Heart right ventricle (tissue), 16 donors: ENCODE results near the gene MAP4K4. TPM values are rescaled to one million over a fixed set of nuclear protein-coding genes. Genes with fewer than 3 reads are reported as not detected.

Experiments
- ATAC-seq, 8 donors: fragments of 200-7000 bp; cut with Tn5 transposase; one replicate each; pipeline ENCODE4 v1.9.1; 2020; ENCODE audit warnings: mild to moderate bottlenecking in 8 of 8, moderate library complexity in 8 of 8, moderate number of reproducible peaks in 1 of 8
- DNase-seq, 2 donors: peaks; one replicate each; pipeline ENCODE4 v3.0.0-alpha.2; 2020
- H3K27ac ChIP-seq, 10 donors: fragments of 200-600 bp; sonication (generic) in 2 of 10; one replicate each; pipeline versions ENCODE4 v1.5.0 to v1.8.0; 2020 to 2022; ENCODE audit warnings: mild to moderate bottlenecking in 3 of 10
- H3K27me3 ChIP-seq, 7 donors: fragments of 200-600 bp; one replicate each; pipeline ENCODE4 v1.8.0; 2021 to 2022; ENCODE audit warnings: mild to moderate bottlenecking in 2 of 7
- H3K36me3 ChIP-seq, 9 donors: fragments of 200-600 bp; sonication (generic) in 1 of 9; one replicate each; pipeline versions ENCODE4 v1.5.0 to v1.8.0; 2020 to 2022; ENCODE audit warnings: mild to moderate bottlenecking in 2 of 9
- H3K4me1 ChIP-seq, 9 donors: fragments of 200-600 bp; sonication (generic) in 1 of 9; one replicate each; pipeline versions ENCODE4 v1.5.0 to v1.8.0; 2020 to 2022; ENCODE audit warnings: mild to moderate bottlenecking in 4 of 9
- H3K4me3 ChIP-seq, 10 donors: fragments of 200-600 bp; sonication (generic) in 2 of 10; one replicate each; pipeline versions ENCODE4 v1.5.0 to v1.8.0; 2020 to 2022; ENCODE audit warnings: mild to moderate bottlenecking in 7 of 10, moderate library complexity in 2 of 10
- H3K9me3 ChIP-seq, 11 donors: fragments of 200-600 bp in 10 of 11; sonication (generic) in 2 of 11; one replicate each; pipeline versions ENCODE4 v1.5.0 to v1.8.0; 2013 to 2022; ENCODE audit warnings: mild to moderate bottlenecking in 2 of 11, control low read depth in 1 of 11, moderate library complexity in 1 of 11
- CTCF ChIP-seq, 9 donors: fragments of 200-600 bp; sonication (generic) in 2 of 9; IDR thresholded peaks; one replicate each; pipeline versions ENCODE4 v1.5.0 to v1.8.0; 2021 to 2022; ENCODE audit warnings: antibody characterized with exemption in 9 of 9, mild to moderate bottlenecking in 5 of 9, moderate library complexity in 1 of 9
- WGBS, 2 donors: extraction: QIAGEN DNeasy Blood & Tissue Kit; methylation state at CpG; one replicate each; pipeline ENCODE4 v1.1.7; 2013; ENCODE audit warnings: inconsistent platforms in 1 of 2; 5-methylcytosine and 5-hydroxymethylcytosine counted together
- intact Hi-C, 10 donors: fragments of 100-400 bp; cut with DNase I; formaldehyde crosslinking; loops; one replicate each; pipeline versions ENCODE4 v1.11.1 to v1.14.2; 2022
- polyA plus RNA-seq, 2 donors: library from polyadenylated mRNA; stranded (reverse); fragments of 200-250 nt; gene quantifications; one replicate each; pipeline ENCODE4 v1.2.3, GENCODE V29; 2013
- total RNA-seq, 10 donors: library from RNA; stranded (reverse); fragmentation: NEBNext Ultra II Directional in 3 of 10; extraction: Animal tissue kit (Norgen Biotek cat#: 25700) in 3 of 10; gene quantifications; one replicate each; pipeline versions ENCODE4 v1.2.1 to v1.2.4, GENCODE V29; 2021 to 2023
- donor health status: Arrhythmogenic right ventricular cardiomyopathy.
- donor health status: ischemic (EF 13 %, LVEDD 7.1; RV severe dilation, severe dysfunction).
- donor health status: healthy with polysubstance abuse.
- donor health status: DM: no; HTN: yes; CAD: no.
- donor health status: DM: no; HTN: no; CAD: no.
- donor health status: ischemic (EF 25% LVEDD 6.9; RV normal size, moderate dysfunction).
- donor health status: ischemic (EF 25% LVEDD 5.7; RV mildly dilated, moderate dysfunction).
- donor health status: healthy.
- donor health status: DM: yes; HTN: yes; CAD: no.
- donor health status: Ischemic cardiomyopathy.
- donor health status: ischemic (EF 35%, LVEDD 5.7; RV mildly dilated, moderate dysfunction).
- donor health status: nonischemic (EF 11% LVEDD 7.7; RV severe dilation, severe dysfunction).
- donor health status: DM: yes; HTN: yes; CAD: no.
- donor health status: PGD.
- donor health status: ischemic (EF 29% LVEDD 5.4; RV normal size, mild dysfunction).
- donor health status: nonischemic (EF 23%, LVEDD 6.1; RV moderate dilation, normal function).

The MAP4K4 gene
- total and polyA plus RNA-seq, 12 donors = 44.3 to 116 (median 86.1) TPM

- Histone ChIP-seq H3K4me3 (no peak overlapping the region), H3K27me3 (no peaks in the 10 kb centered on the region), H3K36me3 (peaks cover 0 to 92% (median 16%) of the 10 kb centered on the region in 9 donors), H3K4me1 (peaks cover 0 to 56% (median 38%) of the 10 kb centered on the region in 9 donors), H3K27ac (no peak overlapping the region), H3K9me3 (no peaks in the 10 kb centered on the region)
- intact Hi-C loops = no loop called here
- no peak for DNase-seq
- no peak for ATAC-seq
- no peak for TF ChIP-seq CTCF (IDR thresholded peaks at IDR 0.05)
- 90 to 91% methylated on average over 4 of the region's 4 CpGs for WGBS, 2 donors
Observed at GRCh38 chr2:101847661-101848339, 150.3 kb downstream of the MAP4K4 start.

GRCh38 chr2:101848769-101849410 is 151.4 kb downstream of the MAP4K4 start:
- Histone ChIP-seq H3K4me3 (no peak overlapping the region), H3K4me1 (peaks cover 0 to 46% (median 29%) of the 10 kb centered on the region in 9 donors), H3K9me3 (no peaks in the 10 kb centered on the region), H3K27me3 (no peaks in the 10 kb centered on the region), H3K36me3 (peaks cover 0 to 92% (median 16%) of the 10 kb centered on the region in 9 donors), H3K27ac (peak overlapping the region in 1 of 10 donors; percentile 32)
- WGBS, 2 donors = 63 to 64% methylated on average over 6 of the region's 6 CpGs
- intact Hi-C loops = no loop called here
- ATAC-seq (peak in 5 of 8 donors; percentile 25 to 55 (median 37)), DNase-seq (no peak)
- TF ChIP-seq CTCF (IDR thresholded peaks at IDR 0.05) = no peak

- H3K4me1 ChIP-seq = peaks cover 0 to 48% (median 25%) of the 10 kb centered on the region in 9 donors
- H3K27ac ChIP-seq = no peak overlapping the region
- TF ChIP-seq CTCF (IDR thresholded peaks at IDR 0.05) = no peak
- peaks cover 0 to 90% (median 13%) of the 10 kb centered on the region in 9 donors for H3K36me3 ChIP-seq
- H3K27me3 ChIP-seq = no peaks in the 10 kb centered on the region
- H3K4me3 ChIP-seq = no peak overlapping the region
- WGBS, 2 donors = 89 to 97% methylated on average over 2 of the region's 2 CpGs
- intact Hi-C loops = no loop called here
- H3K9me3 ChIP-seq = no peaks in the 10 kb centered on the region
- DNase-seq = no peak
- ATAC-seq = no peak
Observed at GRCh38 chr2:101850450-101850849, 152.9 kb downstream of the MAP4K4 start.

GRCh38 chr2:101850991-101851390 is 153.5 kb downstream of the MAP4K4 start:
- TF ChIP-seq CTCF (IDR thresholded peaks at IDR 0.05) = no peak
- Histone ChIP-seq H3K36me3 (peaks cover 0 to 90% (median 10%) of the 10 kb centered on the region in 9 donors), H3K4me1 (peaks cover 0 to 49% (median 25%) of the 10 kb centered on the region in 9 donors), H3K4me3 (no peak overlapping the region), H3K27ac (no peak overlapping the region), H3K9me3 (no peaks in the 10 kb centered on the region), H3K27me3 (no peaks in the 10 kb centered on the region)
- ATAC-seq (no peak), DNase-seq (no peak)
- intact Hi-C loops = no loop called here
- WGBS, 2 donors = 79 to 86% methylated on average over 2 of the region's 2 CpGs
